GM12873 (cell line): Measurements from ENCODE around the gene ANAPC15.
A peak's percentile ranks its signal among the peaks of the same experiment; 100 is the strongest.

Experiments
- CTCF ChIP-seq: IDR thresholded peaks from 2 replicates; pipeline ENCODE4 v1.5.1; 2012; ENCODE audit warnings: low read depth, mild to moderate bottlenecking, moderate library complexity, low read length, control low read depth; ENCODE audit not compliant: insufficient read depth; ENCODE audit errors: missing control alignments

The ANAPC15 gene

GRCh38 chr11:72091292-72091691, 21.2 kb downstream of the ANAPC15 start:
- TF ChIP-seq CTCF = peak; percentile 85

GRCh38 chr11:72088076-72088808, 24.3 kb downstream of the ANAPC15 start:
- no peak for TF ChIP-seq CTCF

GRCh38 chr11:72085621-72086351, 26.7 kb downstream of the ANAPC15 start:
- TF ChIP-seq CTCF = no peak

GRCh38 chr11:72084965-72085364, 27.5 kb downstream of the ANAPC15 start:
- TF ChIP-seq CTCF = no peak

- no peak for TF ChIP-seq CTCF
Measured at GRCh38 chr11:72084076-72084475, 28.4 kb downstream of the ANAPC15 start.

- TF ChIP-seq CTCF = no peak
Measured at GRCh38 chr11:72083414-72083813, 29.1 kb downstream of the ANAPC15 start.

GRCh38 chr11:72081821-72082453, 30.6 kb downstream of the ANAPC15 start:
- TF ChIP-seq CTCF = no peak
